Activated naive CD4-positive, alpha-beta T cell treated with anti-CD3 and anti-CD28 coated beads, Interleukin-2, amount 50 U/mL, for 72 hours (primary cell): ENCODE measurements around the gene ZNF701. TPM values are rescaled to one million over a fixed set of nuclear protein-coding genes. Genes with fewer than 3 reads are reported as not detected.
"Not testable (repeated sequence)": the region's sequence is repeated elsewhere in the genome, so short reads cannot be mapped to it uniquely, and the experiment has no call there.

Experiments
- ATAC-seq, 2 donors: fragments of 150-1000 bp; cut with Tn5 transposase; 2 replicates each; pipeline ENCODE4 v1.10.0; 2021; ENCODE audit warnings: mild to moderate bottlenecking in 2 of 2, moderate library complexity in 2 of 2
- DNase-seq, 2 donors: peaks; one replicate each; pipeline ENCODE4 v3.0.0; 2021 to 2022; ENCODE audit warnings: low spot score in 2 of 2
- H3K27ac Mint-ChIP-seq, 2 donors: one replicate each; pipeline ENCODE4 v1.8.0; 2022; ENCODE audit warnings: mild to moderate bottlenecking in 2 of 2, mixed read lengths in 2 of 2
- H3K36me3 Mint-ChIP-seq, 2 donors: one replicate each; pipeline ENCODE4 v1.8.0; 2022; ENCODE audit warnings: mixed read lengths in 2 of 2
- H3K9me3 Mint-ChIP-seq, 2 donors: one replicate each; pipeline ENCODE4 v1.8.0; 2022; ENCODE audit warnings: mixed read lengths in 2 of 2
- total RNA-seq, 2 donors: library from RNA; stranded (reverse); gene quantifications; one replicate each; pipeline ENCODE4 v1.2.3, GENCODE V29; 2022

Gene ZNF701
- total RNA-seq, 2 donors from 2014 or later, result 18.7 to 26.4 TPM

DNA sequence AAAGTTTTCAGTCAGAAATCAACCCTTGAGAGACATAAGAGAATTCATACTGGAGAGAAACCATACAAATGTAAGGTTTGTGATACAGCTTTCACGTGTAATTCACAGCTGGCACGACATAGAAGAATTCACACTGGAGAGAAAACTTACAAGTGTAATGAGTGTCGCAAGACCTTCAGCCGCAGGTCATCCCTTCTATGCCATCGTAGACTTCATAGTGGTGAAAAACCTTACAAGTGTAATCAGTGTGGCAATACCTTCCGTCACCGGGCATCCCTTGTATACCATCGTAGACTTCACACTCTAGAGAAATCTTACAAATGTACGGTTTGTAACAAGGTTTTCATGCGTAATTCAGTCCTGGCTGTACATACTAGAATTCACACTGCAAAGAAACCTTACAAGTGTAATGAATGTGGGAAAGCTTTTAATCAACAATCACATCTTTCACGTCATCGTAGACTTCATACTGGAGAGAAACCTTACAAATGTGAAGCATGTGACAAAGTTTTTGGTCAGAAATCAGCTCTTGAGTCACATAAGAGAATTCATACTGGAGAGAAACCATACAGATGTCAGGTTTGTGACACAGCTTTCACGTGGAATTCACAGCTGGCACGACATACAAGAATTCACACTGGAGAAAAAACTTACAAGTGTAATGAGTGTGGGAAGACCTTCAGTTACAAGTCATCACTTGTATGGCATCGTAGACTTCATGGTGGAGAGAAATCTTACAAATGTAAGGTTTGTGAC lies 15.7 kb upstream of the ZNF701 start:
- Mint-ChIP-seq H3K9me3 (peaks cover 34 to 48% of the 10 kb centered on the region in 2 donors), H3K27ac (no peak overlapping the region), H3K36me3 (peaks cover 82 to 90% of the 10 kb centered on the region in 2 donors)
- no peak for ATAC-seq
- no peak for DNase-seq

- no peak for DNase-seq
- Mint-ChIP-seq H3K36me3 (peaks cover 80 to 88% of the 10 kb centered on the region in 2 donors), H3K27ac (no peak overlapping the region), H3K9me3 (peaks cover 37 to 59% of the 10 kb centered on the region in 2 donors)
- ATAC-seq, result no peak
These were observed 12.7 kb upstream of the ZNF701 start for GRCh38 chr19:52557231-52557995.

GRCh38 chr19:52558732-52559445 lies 11.2 kb upstream of the ZNF701 start:
- H3K9me3 Mint-ChIP-seq, result peaks cover 38 to 59% of the 10 kb centered on the region in 2 donors
- not testable (repeated sequence) for H3K27ac Mint-ChIP-seq, ATAC-seq, DNase-seq
- H3K36me3 Mint-ChIP-seq, result peaks cover 77 to 88% of the 10 kb centered on the region in 2 donors

DNA sequence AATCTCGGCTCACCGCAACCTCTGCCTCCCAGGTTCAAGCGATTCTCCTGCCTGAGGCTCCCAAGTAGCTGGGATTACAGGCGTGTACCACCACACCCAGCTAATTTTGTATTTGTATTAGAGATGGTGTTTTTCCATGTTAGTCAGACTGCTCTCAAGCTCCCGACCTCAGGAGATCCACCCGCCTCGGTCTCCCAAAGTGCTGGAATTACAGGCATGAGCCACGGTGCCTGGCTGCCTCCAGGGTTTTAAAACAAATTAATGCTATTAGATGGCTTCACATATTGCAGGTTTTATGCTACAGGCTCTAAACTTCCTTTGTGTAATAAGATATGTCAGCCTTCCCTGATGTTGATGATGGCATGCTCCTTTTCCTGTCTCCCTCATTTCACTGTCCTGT lies 8.5 kb upstream of the ZNF701 start:
- Mint-ChIP-seq H3K9me3 (peaks cover 29 to 48% of the 10 kb centered on the region in 2 donors), H3K36me3 (peaks cover 64 to 83% of the 10 kb centered on the region in 2 donors)
- DNase-seq, ATAC-seq, H3K27ac Mint-ChIP-seq: not testable (repeated sequence)

DNA sequence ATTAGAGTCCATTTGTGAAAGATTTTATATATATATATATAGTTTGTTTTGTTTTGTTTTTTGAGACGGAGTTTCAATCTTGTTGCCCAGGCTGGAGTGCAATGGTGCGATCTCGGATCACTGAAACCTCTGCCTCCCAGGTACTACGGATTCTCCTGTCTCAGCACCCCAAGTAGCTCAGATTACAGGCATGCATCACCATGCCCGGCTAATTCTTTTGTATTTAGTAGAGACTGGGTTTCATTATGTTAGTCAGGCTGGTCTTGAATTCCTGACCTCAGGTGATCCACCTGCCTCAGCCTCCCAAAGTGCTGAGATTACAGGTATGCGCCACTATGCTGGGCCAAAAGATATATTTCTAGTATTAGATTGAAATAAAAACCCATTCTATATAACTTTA lies 4.0 kb upstream of the ZNF701 start:
- Mint-ChIP-seq H3K9me3 (peaks cover 26 to 28% of the 10 kb centered on the region in 2 donors), H3K36me3 (peaks cover 43 to 64% of the 10 kb centered on the region in 2 donors), H3K27ac (no peak overlapping the region)
- DNase-seq, result no peak
- ATAC-seq, result no peak

DNA sequence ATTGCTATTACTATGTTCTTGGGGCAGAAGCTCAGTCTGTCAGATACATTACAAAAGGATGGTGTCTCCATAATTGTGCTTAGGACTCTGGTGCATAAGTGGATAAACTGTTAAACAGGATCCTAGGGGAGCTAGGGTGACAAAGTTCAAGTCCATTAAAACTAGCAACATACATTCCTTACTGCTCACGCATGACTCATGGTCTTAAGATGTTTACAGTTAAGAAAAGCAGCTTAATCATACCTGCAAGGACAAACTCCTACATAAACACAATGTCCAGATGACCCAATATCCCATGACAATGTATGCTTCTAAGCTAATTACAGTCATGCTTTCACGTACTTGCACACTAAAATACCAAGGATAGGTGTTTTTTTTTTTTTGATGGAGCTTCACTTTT lies 3.5 kb upstream of the ZNF701 start:
- ATAC-seq (no peak), DNase-seq (no peak)
- H3K27ac Mint-ChIP-seq, result no peak overlapping the region
- peaks cover 43 to 64% of the 10 kb centered on the region in 2 donors for H3K36me3 Mint-ChIP-seq
- peaks cover 30% of the 10 kb centered on the region in 2 donors for H3K9me3 Mint-ChIP-seq

DNA sequence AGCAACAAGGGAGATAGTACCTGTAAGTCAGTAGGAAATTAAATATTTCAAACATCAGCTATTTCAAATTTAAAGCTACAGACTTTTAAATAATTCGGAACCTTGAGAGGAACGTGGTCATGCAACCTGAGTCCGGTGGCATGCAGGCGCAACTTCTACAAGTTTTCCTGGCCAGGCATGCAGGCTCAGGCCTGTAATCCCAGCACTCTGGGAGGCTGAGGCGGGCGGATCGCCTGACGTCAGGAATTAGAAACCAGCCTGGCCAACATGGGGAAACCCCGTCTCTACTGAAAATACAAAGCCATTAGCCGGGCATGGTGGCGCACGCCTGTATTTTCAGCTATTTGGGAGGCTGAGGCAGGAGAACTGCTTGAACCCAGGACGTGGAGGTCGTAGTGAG lies 2.2 kb upstream of the ZNF701 start:
- no peak overlapping the region for H3K27ac Mint-ChIP-seq
- ATAC-seq (no peak), DNase-seq (no peak)
- H3K9me3 Mint-ChIP-seq, result peaks cover 32 to 37% of the 10 kb centered on the region in 2 donors
- peaks cover 46 to 66% of the 10 kb centered on the region in 2 donors for H3K36me3 Mint-ChIP-seq

DNA sequence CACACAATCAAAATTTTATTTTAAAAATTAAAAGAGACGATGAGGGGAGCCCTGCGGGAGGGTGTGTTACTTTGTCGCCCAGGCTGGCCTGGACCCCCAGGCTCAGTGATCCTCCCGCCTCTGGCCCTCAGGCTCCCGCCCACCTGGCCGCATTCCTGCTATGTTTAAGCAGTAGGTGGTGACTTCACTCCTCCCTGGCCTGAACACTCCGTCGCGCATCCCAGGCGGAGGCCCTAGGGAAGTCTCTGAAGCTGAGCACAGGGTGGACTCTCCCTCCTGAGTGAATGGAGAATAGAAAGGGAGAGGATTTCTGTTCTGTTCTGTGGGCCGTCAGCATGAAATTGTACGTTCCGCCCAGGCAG lies 468 bp upstream of the ZNF701 start:
- peak; percentile 11 to 23 for ATAC-seq
- Mint-ChIP-seq H3K27ac (peak overlapping the region in 1 of 2 donors; percentile 93), H3K36me3 (peaks cover 55 to 66% of the 10 kb centered on the region in 2 donors), H3K9me3 (peaks cover 36 to 41% of the 10 kb centered on the region in 2 donors)
- not testable (repeated sequence) for DNase-seq

- H3K9me3 Mint-ChIP-seq, result peaks cover 27 to 34% of the 10 kb centered on the region in 2 donors
- DNase-seq (no peak), ATAC-seq (no peak)
- H3K27ac Mint-ChIP-seq, result no peak overlapping the region
- peaks cover 60 to 80% of the 10 kb centered on the region in 2 donors for H3K36me3 Mint-ChIP-seq
These were observed 14.8 kb downstream of the ZNF701 start for GRCh38 chr19:52584736-52585440.

DNA sequence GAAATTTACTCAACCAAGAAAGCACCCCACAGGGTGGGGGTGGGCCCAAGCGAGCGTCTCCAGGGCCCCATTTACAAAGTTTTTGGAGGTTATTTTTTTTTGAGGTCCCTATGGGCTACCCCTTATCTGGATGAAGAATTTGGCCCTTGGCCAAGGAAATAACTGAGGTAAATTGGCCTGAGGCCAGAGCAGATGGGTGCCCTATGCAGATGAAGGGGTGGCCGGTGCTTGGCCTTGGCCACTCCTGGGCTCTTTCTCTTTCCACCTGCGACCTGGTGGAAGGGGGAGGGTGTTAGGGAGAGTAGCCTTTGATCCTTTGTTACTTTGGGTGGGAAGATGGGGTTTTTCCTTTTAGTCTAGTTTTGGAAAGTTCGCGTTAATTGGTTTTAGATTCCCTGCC lies 15.5 kb downstream of the ZNF701 start:
- ATAC-seq (no peak), DNase-seq (no peak)
- Mint-ChIP-seq H3K9me3 (peaks cover 27 to 38% of the 10 kb centered on the region in 2 donors), H3K36me3 (peaks cover 65 to 83% of the 10 kb centered on the region in 2 donors), H3K27ac (no peak overlapping the region)

DNA sequence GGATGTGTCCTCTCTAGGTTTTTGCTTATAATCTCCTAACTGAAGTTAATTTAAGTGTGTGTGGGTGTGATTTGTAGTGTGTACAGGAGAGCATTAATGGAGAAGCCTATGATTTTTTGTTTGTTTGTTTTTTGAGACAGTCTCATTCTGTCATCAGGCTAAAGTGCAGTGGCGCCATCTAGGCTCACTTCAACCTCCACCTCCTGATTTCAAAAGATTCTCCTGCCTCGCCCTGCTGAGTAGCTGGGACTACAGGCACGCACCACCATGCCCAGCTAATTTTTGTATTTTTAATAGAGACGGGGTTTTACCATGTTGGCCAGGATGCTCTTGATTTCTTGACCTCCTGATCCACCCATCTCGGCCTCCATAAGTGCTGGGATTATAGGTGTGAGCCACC lies 20.6 kb downstream of the ZNF701 start:
- H3K36me3 Mint-ChIP-seq, result peaks cover 57 to 70% of the 10 kb centered on the region in 2 donors
- H3K9me3 Mint-ChIP-seq, result peaks cover 10 to 20% of the 10 kb centered on the region in 2 donors
- no peak overlapping the region for H3K27ac Mint-ChIP-seq
- DNase-seq, result no peak
- ATAC-seq, result no peak

DNA sequence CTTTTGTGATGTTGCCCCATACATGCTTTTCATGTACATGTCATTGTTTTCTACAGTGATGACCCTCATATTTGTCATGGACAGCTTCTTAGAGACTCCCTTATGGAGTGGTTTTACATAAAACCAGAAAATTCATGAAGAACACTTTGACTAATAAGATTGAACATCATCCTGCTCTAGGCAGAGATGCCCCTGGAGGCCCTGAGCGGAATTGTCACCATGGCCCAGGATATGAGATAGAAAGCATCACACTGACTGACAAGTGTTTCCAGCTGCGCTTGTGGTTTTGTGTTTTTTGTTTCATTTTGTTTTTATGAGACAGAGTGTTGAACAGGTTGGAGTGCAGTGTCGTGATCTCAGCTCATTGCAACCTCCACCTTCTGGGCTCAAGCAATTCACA lies 22.2 kb downstream of the ZNF701 start:
- Mint-ChIP-seq H3K36me3 (peaks cover 62 to 73% of the 10 kb centered on the region in 2 donors), H3K27ac (no peak overlapping the region), H3K9me3 (peaks cover 25 to 30% of the 10 kb centered on the region in 2 donors)
- DNase-seq, result no peak
- peak in 1 of 2 donors; percentile 36 for ATAC-seq

DNA sequence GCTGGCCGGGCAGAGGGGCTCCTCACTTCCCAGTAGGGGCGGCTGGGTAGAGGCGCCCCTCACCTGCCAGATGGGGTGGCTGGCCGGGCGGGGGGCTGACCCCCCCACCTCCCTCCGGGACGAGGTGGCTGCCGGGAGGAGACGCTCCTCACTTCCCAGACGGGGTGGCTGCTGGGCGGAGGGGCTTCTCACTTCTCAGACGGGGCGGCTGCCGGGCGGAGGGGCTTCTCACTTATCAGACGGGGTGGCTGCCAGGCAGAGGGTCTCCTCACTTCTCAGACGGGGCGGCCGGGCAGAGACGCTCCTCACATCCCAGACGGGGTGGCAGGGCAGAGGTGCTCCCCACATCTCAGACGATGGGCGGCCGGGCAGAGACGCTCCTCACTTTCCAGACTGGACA lies 23.4 kb downstream of the ZNF701 start:
- Mint-ChIP-seq H3K36me3 (peaks cover 58 to 72% of the 10 kb centered on the region in 2 donors), H3K9me3 (peaks cover 25 to 26% of the 10 kb centered on the region in 2 donors)
- H3K27ac Mint-ChIP-seq, ATAC-seq, DNase-seq: not testable (repeated sequence)

DNA sequence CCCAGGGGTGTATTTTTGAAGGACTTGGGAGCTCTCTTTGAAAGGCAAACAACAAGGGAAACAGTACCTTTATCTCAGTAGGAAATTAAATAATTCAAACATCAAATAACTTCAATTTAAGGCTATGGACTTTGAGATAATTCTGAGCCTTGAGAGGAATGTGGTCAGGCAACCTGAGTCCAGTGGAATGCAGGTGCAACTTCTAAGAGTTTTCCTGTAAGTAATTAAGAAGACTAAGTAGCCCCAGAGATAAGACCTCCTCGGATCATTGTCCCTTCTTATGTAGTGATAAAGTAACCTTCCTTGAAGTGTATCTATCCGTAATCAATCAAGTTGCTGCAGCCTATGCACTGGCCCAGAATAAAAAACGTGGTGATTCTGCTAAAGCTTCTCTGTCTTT lies 29.2 kb downstream of the ZNF701 start:
- H3K36me3 Mint-ChIP-seq, result peaks cover 42 to 75% of the 10 kb centered on the region in 2 donors
- DNase-seq (no peak), ATAC-seq (no peak)
- H3K27ac Mint-ChIP-seq, result no peak overlapping the region
- H3K9me3 Mint-ChIP-seq, result peaks cover 25 to 28% of the 10 kb centered on the region in 2 donors

DNA sequence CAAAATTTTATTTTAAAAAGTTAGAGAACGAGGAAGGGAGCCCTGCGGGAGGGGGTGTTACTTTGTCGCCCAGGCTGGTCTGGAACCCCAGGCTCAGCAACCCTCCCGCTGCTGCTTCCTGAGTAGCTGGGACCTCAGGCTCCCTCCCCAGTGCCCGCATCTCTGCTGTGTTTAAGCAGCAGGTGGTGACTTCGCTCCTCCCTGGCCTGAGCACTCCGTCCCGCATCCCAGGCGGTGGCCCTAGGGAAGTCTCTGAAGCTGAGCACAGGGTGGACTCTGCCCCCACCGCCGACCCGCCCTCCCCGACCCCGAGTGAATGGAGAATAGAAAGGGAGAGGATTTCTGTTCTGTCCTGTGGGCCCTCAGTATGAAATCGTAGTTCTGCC lies 30.5 kb downstream of the ZNF701 start:
- peaks cover 42 to 79% of the 10 kb centered on the region in 2 donors for H3K36me3 Mint-ChIP-seq
- DNase-seq, result no peak
- peak; percentile 30 to 37 for ATAC-seq
- peak overlapping the region in 1 of 2 donors; percentile 81 for H3K27ac Mint-ChIP-seq
- H3K9me3 Mint-ChIP-seq, result peaks cover 29 to 36% of the 10 kb centered on the region in 2 donors
